DOHH2 (cell line): ENCODE results near the gene SPATA17.

Experiments used
- H3F3A ChIP-seq: fragments of 200-600 bp; sonication (generic), shearing (Covaris generic); 2 replicates; pipeline ENCODE4 v1.6.0; 2016; ENCODE audit warnings: antibody characterized with exemption, mild to moderate bottlenecking; ENCODE audit not compliant: control insufficient read depth, insufficient read depth
- H3K27ac ChIP-seq: fragments of 200-600 bp; sonication (generic); 2 replicates; pipeline ENCODE4 v1.5.1; 2014; ENCODE audit warnings: low read depth, mild to moderate bottlenecking, low read length, moderate library complexity
- H3K27me3 ChIP-seq: fragments of 200-600 bp; sonication (generic); 2 replicates; pipeline ENCODE4 v1.6.1; 2014; ENCODE audit warnings: mild to moderate bottlenecking, low read length, mixed read lengths; ENCODE audit not compliant: control insufficient read depth
- H3K36me3 ChIP-seq: fragments of 200-600 bp; sonication (generic); 2 replicates; pipeline ENCODE4 v1.6.1; 2014; ENCODE audit warnings: mild to moderate bottlenecking, low read length, moderate library complexity, mixed read lengths; ENCODE audit not compliant: control insufficient read depth
- H3K4me1 ChIP-seq: fragments of 200-600 bp; sonication (generic); 2 replicates; pipeline ENCODE4 v1.6.1; 2014; ENCODE audit warnings: mild to moderate bottlenecking, low read length, mixed read lengths; ENCODE audit not compliant: control insufficient read depth
- H3K4me2 ChIP-seq: fragments of 200-600 bp; sonication (generic); 2 replicates; pipeline ENCODE4 v1.6.0; 2014; ENCODE audit warnings: mild to moderate bottlenecking, low read length, moderate library complexity
- H3K4me3 ChIP-seq: fragments of 200-600 bp; sonication (generic); 2 replicates; pipeline ENCODE4 v1.5.1; 2014; ENCODE audit warnings: mild to moderate bottlenecking, low read length, mixed read lengths
- H3K79me2 ChIP-seq: fragments of 200-600 bp; sonication (generic); 2 replicates; pipeline ENCODE4 v1.6.1; 2014; ENCODE audit warnings: mild to moderate bottlenecking, low read length, mixed read lengths; ENCODE audit not compliant: control insufficient read depth
- H3K9me2 ChIP-seq: fragments of 200-600 bp; sonication (generic); replicated peaks from 2 replicates; pipeline ENCODE4 v1.6.1; 2014; ENCODE audit warnings: mild to moderate bottlenecking, low read length, mixed read lengths; ENCODE audit not compliant: control insufficient read depth
- H3K9me3 ChIP-seq: fragments of 200-600 bp; sonication (generic); 2 replicates; pipeline ENCODE4 v1.6.1; 2014; ENCODE audit warnings: antibody characterized with exemption, low read length, mixed read lengths; ENCODE audit not compliant: control insufficient read depth, insufficient read depth
- H4K20me1 ChIP-seq: fragments of 200-600 bp; sonication (generic); 2 replicates; pipeline ENCODE4 v1.6.0; 2014; ENCODE audit warnings: low read depth, mild to moderate bottlenecking, antibody characterized with exemption, low read length, moderate library complexity; ENCODE audit not compliant: control insufficient read depth, insufficient read depth
- CTCF ChIP-seq: fragments of 200-600 bp; sonication (generic); IDR thresholded peaks from one replicate; pipeline ENCODE4 v1.5.1; 2014; ENCODE audit warnings: antibody characterized with exemption, mild to moderate bottlenecking, low read depth, low read length; ENCODE audit not compliant: poor library complexity, severe bottlenecking
- EZH2phosphoT487 ChIP-seq: fragments of 200-600 bp; sonication (generic); IDR thresholded peaks from 2 replicates; pipeline ENCODE4 v1.6.1; 2017; ENCODE audit warnings: borderline replicate concordance, mild to moderate bottlenecking, antibody characterized with exemption, low read length, moderate library complexity, mixed read lengths

The SPATA17 gene

GRCh38 chr1:217590598-217590997 lies 40.5 kb upstream of the SPATA17 start:
- Histone ChIP-seq H3K4me3 (no peak overlapping the region), H3K9me3 (no peaks in the 10 kb centered on the region), H3K36me3 (no peaks in the 10 kb centered on the region), H3K4me2 (no peak overlapping the region), H3F3A (no peaks in the 10 kb centered on the region), H3K4me1 (no peaks in the 10 kb centered on the region; the same call in 1 of the 2 replicates), H3K9me2 (no peaks in the 10 kb centered on the region), H3K27me3 (no peaks in the 10 kb centered on the region), H3K27ac (no peak overlapping the region), H3K79me2 (no peaks in the 10 kb centered on the region), H4K20me1 (no peaks in the 10 kb centered on the region)
- TF ChIP-seq EZH2phosphoT487 (no peak), CTCF (no peak)

- Histone ChIP-seq H3K27ac (no peak overlapping the region), H3F3A (no peaks in the 10 kb centered on the region), H3K36me3 (no peaks in the 10 kb centered on the region; the same call in 1 of the 2 replicates), H3K4me3 (no peak overlapping the region), H3K27me3 (no peaks in the 10 kb centered on the region), H4K20me1 (no peaks in the 10 kb centered on the region), H3K79me2 (no peaks in the 10 kb centered on the region), H3K4me1 (no peaks in the 10 kb centered on the region), H3K9me3 (no peaks in the 10 kb centered on the region), H3K9me2 (no peaks in the 10 kb centered on the region), H3K4me2 (no peak overlapping the region)
- TF ChIP-seq EZH2phosphoT487 (no peak), CTCF (no peak)
Observed at GRCh38 chr1:217599154-217599553, 32.0 kb upstream of the SPATA17 start.

GRCh38 chr1:217602380-217602779 lies 28.8 kb upstream of the SPATA17 start:
- Histone ChIP-seq H3K79me2 (no peaks in the 10 kb centered on the region), H3K36me3 (no peaks in the 10 kb centered on the region; the same call in 1 of the 2 replicates), H4K20me1 (no peaks in the 10 kb centered on the region), H3F3A (no peaks in the 10 kb centered on the region), H3K9me3 (no peaks in the 10 kb centered on the region), H3K9me2 (no peaks in the 10 kb centered on the region), H3K27me3 (no peaks in the 10 kb centered on the region), H3K4me2 (no peak overlapping the region), H3K4me3 (no peak overlapping the region), H3K27ac (no peak overlapping the region), H3K4me1 (no peaks in the 10 kb centered on the region)
- TF ChIP-seq EZH2phosphoT487 (no peak), CTCF (no peak)

- no peak overlapping the region for H3K4me3 ChIP-seq
- no peaks in the 10 kb centered on the region for H3K9me3 ChIP-seq
- H3K27me3 ChIP-seq: no peaks in the 10 kb centered on the region
- no peaks in the 10 kb centered on the region for H3K79me2 ChIP-seq
- H3K9me2 ChIP-seq: no peaks in the 10 kb centered on the region
- H3K27ac ChIP-seq: no peak overlapping the region
- no peaks in the 10 kb centered on the region for H3K4me1 ChIP-seq
- no peak overlapping the region for H3K4me2 ChIP-seq
- peaks cover 14% of the 10 kb centered on the region for H3K36me3 ChIP-seq
- H3F3A ChIP-seq: no peaks in the 10 kb centered on the region
- no peaks in the 10 kb centered on the region for H4K20me1 ChIP-seq
- no peak for TF ChIP-seq CTCF
Observed at GRCh38 chr1:217605390-217605789, 25.8 kb upstream of the SPATA17 start.
